ENCODE data around the gene MTOR.

MTOR gene

DNA sequence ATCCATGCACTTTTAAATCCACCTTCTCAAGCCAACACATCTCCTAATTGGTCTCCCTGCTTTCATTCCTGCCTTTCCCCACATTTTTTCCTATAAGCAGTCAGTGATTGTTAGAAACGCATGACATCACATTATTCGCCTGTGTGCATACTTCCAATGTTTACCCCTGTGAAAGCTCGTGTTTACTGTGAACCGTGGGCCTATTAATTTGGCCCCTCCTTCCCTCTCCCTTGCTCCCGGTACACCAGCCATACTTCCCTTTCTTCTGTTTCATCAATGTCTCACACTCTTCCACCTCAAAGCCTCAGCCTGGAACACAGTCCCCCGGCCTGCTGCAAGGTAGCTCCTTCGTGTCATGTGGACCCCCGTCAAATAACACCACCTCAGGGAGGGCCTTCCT lies 9.1 kb downstream of the MTOR start:
- no peak overlapping the region for H3K4me3 ChIP-seq (ENCODE audit: low read length)
- DNase-seq (ENCODE audit: low read depth, low spot score): no peak
- no peak overlapping the region for H3K27ac ChIP-seq (ENCODE audit: low read length)
- peaks cover 32% of the 10 kb centered on the region for H3K36me3 ChIP-seq (ENCODE audit: control insufficient read depth, insufficient read depth, low read length)
- no CpG with 5 or more reads among the region's 8 CpGs for WGBS (ENCODE audit: insufficient coverage, insufficient read length)
- no peaks in the 10 kb centered on the region for H3K9me3 ChIP-seq (ENCODE audit: control insufficient read depth, insufficient read depth, low read length)
- no peaks in the 10 kb centered on the region for H3K4me1 ChIP-seq (ENCODE audit: control insufficient read depth, insufficient read depth, low read length)
- no peaks in the 10 kb centered on the region for H3K27me3 ChIP-seq (ENCODE audit: control insufficient read depth, insufficient read depth, low read length)

- DNase-seq (ENCODE audit: low read depth, low spot score): no peak
- no peaks in the 10 kb centered on the region for H3K9me3 ChIP-seq (ENCODE audit: control insufficient read depth, insufficient read depth, low read length)
- no peak overlapping the region for H3K4me3 ChIP-seq (ENCODE audit: low read length)
- WGBS (ENCODE audit: insufficient coverage, insufficient read length): no CpG with 5 or more reads among the region's 8 CpGs
- H3K4me1 ChIP-seq (ENCODE audit: control insufficient read depth, insufficient read depth, low read length): no peaks in the 10 kb centered on the region
- H3K27me3 ChIP-seq (ENCODE audit: control insufficient read depth, insufficient read depth, low read length): no peaks in the 10 kb centered on the region
- H3K36me3 ChIP-seq (ENCODE audit: control insufficient read depth, insufficient read depth, low read length): peaks cover 32% of the 10 kb centered on the region
- H3K27ac ChIP-seq (ENCODE audit: low read length): no peak overlapping the region
Measured at GRCh38 chr1:11252538-11252937, 9.8 kb downstream of the MTOR start.

GRCh38 chr1:11248169-11248568 lies 14.2 kb downstream of the MTOR start:
- DNase-seq (ENCODE audit: low read depth, low spot score): no peak
- Histone ChIP-seq H3K9me3 (ENCODE audit: control insufficient read depth, insufficient read depth, low read length) (no peaks in the 10 kb centered on the region), H3K4me3 (ENCODE audit: low read length) (no peak overlapping the region), H3K27me3 (ENCODE audit: control insufficient read depth, insufficient read depth, low read length) (no peaks in the 10 kb centered on the region), H3K4me1 (ENCODE audit: control insufficient read depth, insufficient read depth, low read length) (no peaks in the 10 kb centered on the region), H3K36me3 (ENCODE audit: control insufficient read depth, insufficient read depth, low read length) (peaks cover 28% of the 10 kb centered on the region), H3K27ac (ENCODE audit: low read length) (no peak overlapping the region)
- WGBS (ENCODE audit: insufficient coverage, insufficient read length): no CpG with 5 or more reads among the region's 4 CpGs

GRCh38 chr1:11245904-11246719 lies 16.2 kb downstream of the MTOR start:
- peaks cover 23% of the 10 kb centered on the region for H3K36me3 ChIP-seq (ENCODE audit: control insufficient read depth, insufficient read depth, low read length)
- no peak for DNase-seq (ENCODE audit: low read depth, low spot score)
- H3K4me1 ChIP-seq (ENCODE audit: control insufficient read depth, insufficient read depth, low read length): no peaks in the 10 kb centered on the region
- H3K27me3 ChIP-seq (ENCODE audit: control insufficient read depth, insufficient read depth, low read length): no peaks in the 10 kb centered on the region
- no peak overlapping the region for H3K4me3 ChIP-seq (ENCODE audit: low read length)
- H3K27ac ChIP-seq (ENCODE audit: low read length): no peak overlapping the region
- no peaks in the 10 kb centered on the region for H3K9me3 ChIP-seq (ENCODE audit: control insufficient read depth, insufficient read depth, low read length)
- no CpG with 5 or more reads among the region's 7 CpGs for WGBS (ENCODE audit: insufficient coverage, insufficient read length)

- Histone ChIP-seq H3K36me3 (ENCODE audit: control insufficient read depth, insufficient read depth, low read length) (peaks cover 19% of the 10 kb centered on the region), H3K4me1 (ENCODE audit: control insufficient read depth, insufficient read depth, low read length) (no peaks in the 10 kb centered on the region), H3K27ac (ENCODE audit: low read length) (no peak overlapping the region), H3K4me3 (ENCODE audit: low read length) (no peak overlapping the region), H3K27me3 (ENCODE audit: control insufficient read depth, insufficient read depth, low read length) (no peaks in the 10 kb centered on the region), H3K9me3 (ENCODE audit: control insufficient read depth, insufficient read depth, low read length) (no peaks in the 10 kb centered on the region)
- DNase-seq (ENCODE audit: low read depth, low spot score): no peak
- WGBS (ENCODE audit: insufficient coverage, insufficient read length): no CpG with 5 or more reads among the region's 3 CpGs
Measured at GRCh38 chr1:11245248-11245647, 17.1 kb downstream of the MTOR start.

- Histone ChIP-seq H3K36me3 (ENCODE audit: control insufficient read depth, insufficient read depth, low read length) (peaks cover 31% of the 10 kb centered on the region), H3K27ac (ENCODE audit: low read length) (no peak overlapping the region), H3K9me3 (ENCODE audit: control insufficient read depth, insufficient read depth, low read length) (no peaks in the 10 kb centered on the region), H3K4me1 (ENCODE audit: control insufficient read depth, insufficient read depth, low read length) (no peaks in the 10 kb centered on the region; the same call in 1 of the 2 replicates), H3K4me3 (ENCODE audit: low read length) (no peak overlapping the region), H3K27me3 (ENCODE audit: control insufficient read depth, insufficient read depth, low read length) (no peaks in the 10 kb centered on the region)
- no CpG with 5 or more reads among the region's 7 CpGs for WGBS (ENCODE audit: insufficient coverage, insufficient read length)
- no peak for DNase-seq (ENCODE audit: low read depth, low spot score)
Measured at GRCh38 chr1:11238311-11238710, 24.0 kb downstream of the MTOR start.

- Histone ChIP-seq H3K4me3 (ENCODE audit: low read length) (no peak overlapping the region), H3K9me3 (ENCODE audit: control insufficient read depth, insufficient read depth, low read length) (no peaks in the 10 kb centered on the region), H3K36me3 (ENCODE audit: control insufficient read depth, insufficient read depth, low read length) (peaks cover 29% of the 10 kb centered on the region), H3K4me1 (ENCODE audit: control insufficient read depth, insufficient read depth, low read length) (no peaks in the 10 kb centered on the region; the same call in 1 of the 2 replicates), H3K27ac (ENCODE audit: low read length) (no peak overlapping the region), H3K27me3 (ENCODE audit: control insufficient read depth, insufficient read depth, low read length) (no peaks in the 10 kb centered on the region)
- no CpG with 5 or more reads among the region's 6 CpGs for WGBS (ENCODE audit: insufficient coverage, insufficient read length)
- no peak for DNase-seq (ENCODE audit: low read depth, low spot score)
Measured at GRCh38 chr1:11237356-11237755, 25.0 kb downstream of the MTOR start.

DNA sequence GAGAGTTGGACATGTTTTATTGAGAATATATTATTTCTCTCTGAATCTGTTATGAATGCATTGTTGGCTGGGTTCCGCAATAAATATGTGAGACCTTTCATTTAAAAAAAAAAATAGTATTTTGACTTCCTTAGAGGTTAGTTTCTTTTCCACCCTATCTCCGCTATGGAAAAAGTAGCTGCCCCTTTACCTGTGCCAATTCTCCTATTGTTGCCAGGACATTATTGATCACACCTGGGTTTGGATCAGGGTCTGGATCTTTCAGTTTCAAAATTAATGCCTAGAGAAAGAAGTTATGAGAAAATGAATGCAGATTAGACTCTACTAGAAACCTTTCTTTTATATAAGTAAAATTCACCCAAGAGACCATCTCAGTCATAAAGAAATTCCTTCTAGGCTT lies 29.1 kb downstream of the MTOR start:
- Histone ChIP-seq H3K4me3 (ENCODE audit: low read length) (no peak overlapping the region), H3K27me3 (ENCODE audit: control insufficient read depth, insufficient read depth, low read length) (no peaks in the 10 kb centered on the region), H3K9me3 (ENCODE audit: control insufficient read depth, insufficient read depth, low read length) (no peaks in the 10 kb centered on the region), H3K4me1 (ENCODE audit: control insufficient read depth, insufficient read depth, low read length) (no peaks in the 10 kb centered on the region; the same call in 1 of the 2 replicates), H3K36me3 (ENCODE audit: control insufficient read depth, insufficient read depth, low read length) (peaks cover 38% of the 10 kb centered on the region), H3K27ac (ENCODE audit: low read length) (no peak overlapping the region)
- DNase-seq (ENCODE audit: low read depth, low spot score): no peak
- no CpG with 5 or more reads among the region's 2 CpGs for WGBS (ENCODE audit: insufficient coverage, insufficient read length)

GRCh38 chr1:11229203-11229602 lies 33.1 kb downstream of the MTOR start:
- Histone ChIP-seq H3K9me3 (ENCODE audit: control insufficient read depth, insufficient read depth, low read length) (no peaks in the 10 kb centered on the region), H3K27me3 (ENCODE audit: control insufficient read depth, insufficient read depth, low read length) (no peaks in the 10 kb centered on the region), H3K4me3 (ENCODE audit: low read length) (no peak overlapping the region), H3K36me3 (ENCODE audit: control insufficient read depth, insufficient read depth, low read length) (peaks cover 30% of the 10 kb centered on the region), H3K27ac (ENCODE audit: low read length) (no peak overlapping the region), H3K4me1 (ENCODE audit: control insufficient read depth, insufficient read depth, low read length) (no peaks in the 10 kb centered on the region)
- no peak for DNase-seq (ENCODE audit: low read depth, low spot score)
- 100% methylated on average over 1 of the region's 4 CpGs for WGBS (ENCODE audit: insufficient coverage, insufficient read length)

GRCh38 chr1:11227106-11228077 lies 35.0 kb downstream of the MTOR start:
- no peaks in the 10 kb centered on the region for H3K27me3 ChIP-seq (ENCODE audit: control insufficient read depth, insufficient read depth, low read length)
- no peaks in the 10 kb centered on the region for H3K9me3 ChIP-seq (ENCODE audit: control insufficient read depth, insufficient read depth, low read length)
- H3K27ac ChIP-seq (ENCODE audit: low read length): no peak overlapping the region
- no CpG with 5 or more reads among the region's 10 CpGs for WGBS (ENCODE audit: insufficient coverage, insufficient read length)
- no peaks in the 10 kb centered on the region for H3K4me1 ChIP-seq (ENCODE audit: control insufficient read depth, insufficient read depth, low read length)
- peaks cover 24% of the 10 kb centered on the region for H3K36me3 ChIP-seq (ENCODE audit: control insufficient read depth, insufficient read depth, low read length)
- H3K4me3 ChIP-seq (ENCODE audit: low read length): no peak overlapping the region
- no peak for DNase-seq (ENCODE audit: low read depth, low spot score)

Data from iPS DF 6.9 (cell line).